Type B pancreatic cell (in vitro differentiated cells): Measurements from ENCODE around the gene MYLK. TPM values are rescaled to one million over a fixed set of nuclear protein-coding genes. Genes with fewer than 3 reads are reported as not detected.

Experiments
- DNase-seq: peaks from one replicate; pipeline ENCODE4 v3.0.0; 2021; ENCODE audit warnings: mixed read lengths; ENCODE audit not compliant: unreplicated experiment; ENCODE audit errors: extremely low spot score
- H3K27ac Mint-ChIP-seq: 2 replicates; pipeline ENCODE4 v1.8.0; 2021; ENCODE audit warnings: mild to moderate bottlenecking, mixed read lengths
- H3K27me3 Mint-ChIP-seq: 2 replicates; pipeline ENCODE4 v1.8.0; 2021; ENCODE audit warnings: mixed read lengths
- H3K36me3 Mint-ChIP-seq: 2 replicates; pipeline ENCODE4 v1.8.0; 2021; ENCODE audit warnings: mixed read lengths
- H3K4me1 Mint-ChIP-seq: one replicate; pipeline ENCODE4 v1.8.0; 2021; ENCODE audit warnings: mixed read lengths; ENCODE audit not compliant: unreplicated experiment
- H3K4me3 Mint-ChIP-seq: 2 replicates; pipeline ENCODE4 v1.8.0; 2021; ENCODE audit warnings: mild to moderate bottlenecking, mixed read lengths
- H3K9me3 Mint-ChIP-seq: 2 replicates; pipeline ENCODE4 v1.8.0; 2021; ENCODE audit warnings: mixed read lengths
- total RNA-seq: library from RNA; stranded (reverse); gene quantifications from 2 replicates; pipeline ENCODE4 v1.2.1, GENCODE V29; 2021; ENCODE audit warnings: low replicate concordance
- TF ChIP-seq, protein P1 (sequence below): fragments of 200-600 bp; sonication (generic); conservative IDR thresholded peaks from 2 replicates; pipeline ENCODE4 v1.5.0; 2021; ENCODE audit warnings: antibody characterized with exemption, mild to moderate bottlenecking

MYLK gene
- total RNA-seq, 1 donor from 2014 or later, result 16.8 TPM

DNA sequence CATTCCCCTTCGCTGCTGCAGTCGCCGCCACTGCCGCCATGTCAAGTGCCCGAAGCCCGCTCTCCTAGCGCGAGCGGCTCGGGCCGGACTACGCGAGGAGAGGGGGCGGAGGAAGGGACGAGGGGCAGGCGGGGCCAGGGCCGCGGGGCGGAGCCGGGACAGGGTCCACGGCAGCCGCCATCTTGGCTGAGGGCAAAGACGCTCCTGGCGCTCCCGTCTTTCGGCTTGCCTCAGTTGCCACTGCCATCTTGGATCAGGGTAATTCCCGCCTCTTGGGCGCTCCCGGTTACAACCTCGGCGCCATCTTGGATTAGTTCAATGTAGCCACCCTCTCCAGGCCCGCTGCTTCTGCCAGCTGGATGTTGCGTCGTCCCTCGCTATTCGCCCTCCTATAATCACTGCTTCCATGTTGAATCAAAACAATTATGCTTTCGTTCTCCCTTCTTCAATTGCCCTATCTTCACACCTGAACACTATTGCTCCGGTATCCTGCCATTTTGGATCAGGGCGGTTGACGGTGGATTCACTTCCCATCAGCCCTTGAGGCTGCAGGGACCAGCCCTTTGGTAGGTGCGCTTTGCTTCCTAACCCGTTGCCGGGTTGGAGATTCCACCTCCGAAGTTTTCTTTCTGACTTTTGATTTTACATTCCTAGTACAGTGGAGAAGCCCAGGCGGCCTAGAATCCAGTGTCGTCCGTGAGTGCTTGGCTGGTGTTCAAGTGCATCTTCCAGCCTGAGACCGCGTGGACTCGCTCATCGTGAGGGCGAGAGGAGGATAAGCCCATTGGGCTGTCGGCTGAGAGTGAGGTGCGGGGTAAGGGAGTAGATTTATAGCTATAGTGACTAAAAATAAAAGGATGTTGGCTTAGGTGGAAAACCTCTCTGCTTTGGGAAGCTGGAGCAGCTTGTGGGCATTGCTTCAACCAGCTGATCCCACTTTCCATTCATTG, 298.9 kb downstream of the MYLK start, which contains the start of gene HACD2:
Gene HACD2 (minus strand): TSS at position 66 of the 950 bp plus-strand sequence. CDS start 26 bp downstream, at position 40.
- Mint-ChIP-seq H3K27me3 (no peaks in the 10 kb centered on the region), H3K9me3 (no peaks in the 10 kb centered on the region), H3K4me3 (peak within 1 kb of the TSS; percentile 92), H3K4me1 (peaks cover 12% of the 10 kb centered on the region), H3K36me3 (peaks cover 16% of the 10 kb centered on the region), H3K27ac (peak within 1 kb of the TSS; percentile 78)
- DNase-seq, result peak; percentile 96
- TF ChIP-seq, protein P1, sequence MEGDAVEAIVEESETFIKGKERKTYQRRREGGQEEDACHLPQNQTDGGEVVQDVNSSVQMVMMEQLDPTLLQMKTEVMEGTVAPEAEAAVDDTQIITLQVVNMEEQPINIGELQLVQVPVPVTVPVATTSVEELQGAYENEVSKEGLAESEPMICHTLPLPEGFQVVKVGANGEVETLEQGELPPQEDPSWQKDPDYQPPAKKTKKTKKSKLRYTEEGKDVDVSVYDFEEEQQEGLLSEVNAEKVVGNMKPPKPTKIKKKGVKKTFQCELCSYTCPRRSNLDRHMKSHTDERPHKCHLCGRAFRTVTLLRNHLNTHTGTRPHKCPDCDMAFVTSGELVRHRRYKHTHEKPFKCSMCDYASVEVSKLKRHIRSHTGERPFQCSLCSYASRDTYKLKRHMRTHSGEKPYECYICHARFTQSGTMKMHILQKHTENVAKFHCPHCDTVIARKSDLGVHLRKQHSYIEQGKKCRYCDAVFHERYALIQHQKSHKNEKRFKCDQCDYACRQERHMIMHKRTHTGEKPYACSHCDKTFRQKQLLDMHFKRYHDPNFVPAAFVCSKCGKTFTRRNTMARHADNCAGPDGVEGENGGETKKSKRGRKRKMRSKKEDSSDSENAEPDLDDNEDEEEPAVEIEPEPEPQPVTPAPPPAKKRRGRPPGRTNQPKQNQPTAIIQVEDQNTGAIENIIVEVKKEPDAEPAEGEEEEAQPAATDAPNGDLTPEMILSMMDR, result no peak

DNA sequence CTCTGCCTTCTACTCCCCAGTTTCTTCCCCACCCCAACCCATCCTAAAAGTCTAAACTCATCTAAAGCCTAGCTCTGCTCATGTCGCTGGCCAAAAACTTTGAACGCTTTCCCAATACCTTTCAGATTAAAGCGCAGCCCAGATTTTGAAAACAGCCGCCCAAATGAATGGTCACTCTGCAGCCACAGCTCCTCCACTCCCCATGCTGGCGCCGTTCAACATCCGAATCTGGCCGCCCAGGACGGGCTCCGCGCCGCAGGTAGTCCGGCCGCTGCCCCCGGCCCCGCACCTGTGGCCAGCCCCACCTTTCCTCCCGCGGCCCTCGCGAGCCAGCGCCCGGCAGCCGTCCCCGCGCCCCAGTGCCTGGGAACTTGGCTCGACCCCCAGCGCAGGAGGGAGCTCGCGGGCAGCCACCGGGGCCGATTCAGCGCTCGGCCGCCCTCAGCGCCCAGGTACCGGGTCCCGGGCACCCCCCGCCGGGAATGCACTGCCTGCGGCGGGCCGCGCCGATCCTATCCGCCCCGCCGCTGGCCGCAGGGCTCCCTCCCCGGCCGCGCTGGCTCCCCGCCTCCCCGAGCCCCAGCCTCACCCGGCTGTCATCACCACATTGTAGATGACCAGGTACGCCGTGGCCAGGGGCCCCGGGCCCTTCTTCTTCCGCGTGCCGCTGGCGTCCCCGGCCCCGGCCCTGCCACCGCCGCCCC, 299.7 kb downstream of the MYLK start:
- Mint-ChIP-seq H3K9me3 (no peaks in the 10 kb centered on the region), H3K36me3 (peaks cover 18% of the 10 kb centered on the region), H3K27ac (peak overlapping the region; percentile 78), H3K4me3 (peak overlapping the region; percentile 92), H3K27me3 (no peaks in the 10 kb centered on the region), H3K4me1 (peaks cover 12% of the 10 kb centered on the region)
- no peak for DNase-seq
- TF ChIP-seq, protein P1, result peak; percentile 43

DNA sequence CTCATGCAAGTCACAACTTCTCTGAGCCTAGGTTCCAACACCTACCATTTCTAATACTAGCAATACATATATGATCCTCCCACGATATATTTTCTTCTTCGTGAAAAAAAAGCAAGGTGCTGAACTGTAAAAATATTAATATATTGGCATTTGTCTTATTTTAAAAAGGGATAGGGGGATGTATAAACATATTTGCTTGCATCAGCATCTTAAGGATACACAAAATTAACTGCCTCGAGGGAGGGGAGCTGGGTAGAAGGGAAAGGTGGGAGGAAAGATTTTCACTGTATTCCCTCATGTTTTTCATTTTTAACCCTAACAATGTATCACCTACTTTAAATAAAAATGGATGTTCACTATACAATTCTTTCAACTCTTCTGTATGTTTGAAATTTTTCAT, 300.6 kb downstream of the MYLK start:
- H3K36me3 Mint-ChIP-seq, result peaks cover 22% of the 10 kb centered on the region
- no peaks in the 10 kb centered on the region for H3K27me3 Mint-ChIP-seq
- no peak for DNase-seq
- no peaks in the 10 kb centered on the region for H3K9me3 Mint-ChIP-seq
- TF ChIP-seq, protein P1, result no peak
- peaks cover 12% of the 10 kb centered on the region for H3K4me1 Mint-ChIP-seq
- H3K27ac Mint-ChIP-seq, result no peak overlapping the region
- H3K4me3 Mint-ChIP-seq, result peak overlapping the region; percentile 92

DNA sequence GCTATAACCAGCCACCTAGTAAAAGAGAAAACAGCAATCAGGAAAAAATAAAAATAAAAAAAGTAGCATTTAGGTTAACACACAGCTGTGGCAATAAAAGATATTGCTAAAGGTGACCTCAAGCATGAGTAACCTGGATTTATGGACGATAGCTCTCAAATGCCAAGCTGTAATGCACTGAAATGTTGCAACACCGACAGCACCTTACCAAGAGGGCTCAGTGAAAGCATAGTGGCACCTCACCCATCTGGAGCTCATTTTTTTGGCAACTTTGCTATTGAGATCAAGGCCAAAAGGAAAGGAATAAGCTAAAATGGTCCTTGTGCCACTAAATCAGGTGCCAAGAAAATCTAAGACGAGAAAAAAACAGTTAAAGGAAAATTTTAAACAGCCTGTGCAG, 301.8 kb downstream of the MYLK start:
- Mint-ChIP-seq H3K9me3 (no peaks in the 10 kb centered on the region), H3K36me3 (peaks cover 28% of the 10 kb centered on the region), H3K4me1 (peaks cover 12% of the 10 kb centered on the region), H3K27me3 (no peaks in the 10 kb centered on the region), H3K4me3 (no peak overlapping the region), H3K27ac (no peak overlapping the region)
- TF ChIP-seq, protein P1, result no peak
- no peak for DNase-seq

DNA sequence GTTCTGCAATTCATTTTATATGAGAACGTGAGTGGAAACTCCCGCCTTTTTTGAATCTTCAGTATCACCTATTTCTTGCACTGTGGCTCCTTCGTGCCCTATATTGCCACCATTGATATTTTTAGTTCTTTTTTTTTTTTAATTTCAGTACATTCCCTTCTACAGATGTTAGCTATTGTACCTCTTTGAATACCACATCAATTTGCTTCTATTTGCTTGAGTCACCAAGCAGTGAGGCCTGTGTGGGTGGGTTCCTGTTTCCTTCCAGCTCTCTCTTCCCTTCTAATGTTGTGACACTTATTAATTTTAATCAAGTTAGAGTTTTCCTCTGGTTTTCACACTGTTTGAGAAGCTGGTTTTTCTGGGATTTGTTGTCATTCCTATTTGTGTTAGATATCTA, 308.0 kb downstream of the MYLK start:
- peaks cover 29% of the 10 kb centered on the region for H3K36me3 Mint-ChIP-seq
- H3K27me3 Mint-ChIP-seq, result no peaks in the 10 kb centered on the region
- H3K4me1 Mint-ChIP-seq, result peaks cover 4% of the 10 kb centered on the region
- TF ChIP-seq, protein P1, result no peak
- no peak overlapping the region for H3K4me3 Mint-ChIP-seq
- no peaks in the 10 kb centered on the region for H3K9me3 Mint-ChIP-seq
- no peak for DNase-seq
- H3K27ac Mint-ChIP-seq, result no peak overlapping the region
